Activated CD4-positive, alpha-beta T cell treated with anti-CD3 and anti-CD28 coated beads, Interleukin-2, amount 10 ng/mL, durations not matched to agents 24 days and 14 days (primary cell): Measurements from ENCODE around the gene PIGP. TPM values are rescaled to one million over a fixed set of nuclear protein-coding genes. Genes with fewer than 3 reads are reported as not detected.
"Not testable (repeated sequence)": the region's sequence is repeated elsewhere in the genome, so short reads cannot be mapped to it uniquely, and the experiment has no call there.

Experiments
- DNase-seq: peaks from one replicate; pipeline ENCODE4 v3.0.0; 2022
- H3K27ac Mint-ChIP-seq: one replicate; pipeline ENCODE4 v1.8.0; 2022; ENCODE audit warnings: mild to moderate bottlenecking, mixed read lengths
- H3K27me3 Mint-ChIP-seq: one replicate; pipeline ENCODE4 v1.8.0; 2022; ENCODE audit warnings: mixed read lengths
- H3K36me3 Mint-ChIP-seq: one replicate; pipeline ENCODE4 v1.8.0; 2022; ENCODE audit warnings: low read depth, mild to moderate bottlenecking, mixed read lengths
- H3K4me1 Mint-ChIP-seq: one replicate; pipeline ENCODE4 v1.8.0; 2021; ENCODE audit warnings: mixed read lengths
- H3K4me3 Mint-ChIP-seq: one replicate; pipeline ENCODE4 v1.8.0; 2022; ENCODE audit warnings: mild to moderate bottlenecking, moderate library complexity, mixed read lengths
- H3K9me3 Mint-ChIP-seq: one replicate; pipeline ENCODE4 v1.8.0; 2021; ENCODE audit warnings: mixed read lengths
- intact Hi-C: fragments of 100-400 bp; cut with micrococcal nuclease; formaldehyde crosslinking; loops from one replicate; pipeline ENCODE4 v1.15.1; 2023
- total RNA-seq: library from RNA; stranded (reverse); gene quantifications from 2 replicates; pipeline ENCODE4 v1.2.3, GENCODE V29; 2022

PIGP gene
- 19.0 and 19.4 TPM in 2 replicates for total RNA-seq

GRCh38 chr21:37072988-37073416 is at the start of gene PIGP, which contains the start of gene TTC3:
Gene PIGP (minus strand): TSS chr21:37073071. CDS start chr21:37072515, 556 bp downstream.
Gene TTC3 (plus strand): TSS chr21:37073254. CDS start chr21:37087258, 14,004 bp downstream.
- Mint-ChIP-seq H3K4me1 (peaks cover 33% of the 10 kb centered on the region), H3K9me3 (no peaks in the 10 kb centered on the region), H3K27ac (peak within 1 kb of the TSS; percentile 96), H3K36me3 (peaks cover 23% of the 10 kb centered on the region), H3K4me3 (peak within 1 kb of the TSS; percentile 94), H3K27me3 (peaks cover 5% of the 10 kb centered on the region)
- peak; percentile 99 for DNase-seq
- intact Hi-C loops: loop anchor here (1.0 to 10.0 kb wide), 7 partner anchors 84 to 492 kb away; partner anchors contain the start of genes DYRK1A, HLCS and VPS26C

GRCh38 chr21:37119421-37120218 is 46.7 kb upstream of the PIGP start:
- Mint-ChIP-seq H3K4me3 (peak overlapping the region; percentile 21), H3K27me3 (no peaks in the 10 kb centered on the region), H3K36me3 (peaks cover 20% of the 10 kb centered on the region), H3K27ac (peak overlapping the region; percentile 56), H3K4me1 (peaks cover 20% of the 10 kb centered on the region), H3K9me3 (no peaks in the 10 kb centered on the region)
- intact Hi-C loops: no loop called here
- DNase-seq: no peak

GRCh38 chr21:37118187-37118826 is 45.4 kb upstream of the PIGP start:
- no peaks in the 10 kb centered on the region for H3K9me3 Mint-ChIP-seq
- H3K4me1 Mint-ChIP-seq: peaks cover 20% of the 10 kb centered on the region
- H3K27ac Mint-ChIP-seq: no peak overlapping the region
- intact Hi-C loops: no loop called here
- H3K36me3 Mint-ChIP-seq: peaks cover 20% of the 10 kb centered on the region
- DNase-seq: no peak
- H3K4me3 Mint-ChIP-seq: no peak overlapping the region
- H3K27me3 Mint-ChIP-seq: no peaks in the 10 kb centered on the region

GRCh38 chr21:37117204-37117603 is 44.3 kb upstream of the PIGP start:
- Mint-ChIP-seq H3K9me3 (no peaks in the 10 kb centered on the region), H3K27me3 (no peaks in the 10 kb centered on the region), H3K4me1 (peaks cover 20% of the 10 kb centered on the region), H3K27ac (no peak overlapping the region), H3K4me3 (no peak overlapping the region), H3K36me3 (peaks cover 18% of the 10 kb centered on the region)
- DNase-seq: no peak
- intact Hi-C loops: no loop called here

- H3K4me3 Mint-ChIP-seq, H3K27ac Mint-ChIP-seq, H3K9me3 Mint-ChIP-seq, DNase-seq, H3K27me3 Mint-ChIP-seq, intact Hi-C loops: not testable (repeated sequence)
- Mint-ChIP-seq H3K4me1 (peaks cover 20% of the 10 kb centered on the region), H3K36me3 (peaks cover 20% of the 10 kb centered on the region)
Observed at GRCh38 chr21:37116459-37116858, 43.6 kb upstream of the PIGP start.

- DNase-seq, H3K27ac Mint-ChIP-seq, H3K4me3 Mint-ChIP-seq, intact Hi-C loops, H3K27me3 Mint-ChIP-seq: not testable (repeated sequence)
- Mint-ChIP-seq H3K36me3 (peaks cover 25% of the 10 kb centered on the region), H3K9me3 (peaks cover 11% of the 10 kb centered on the region), H3K4me1 (peaks cover 12% of the 10 kb centered on the region)
Observed at GRCh38 chr21:37114301-37114700, 41.4 kb upstream of the PIGP start.

- intact Hi-C loops, H3K4me3 Mint-ChIP-seq, H3K27me3 Mint-ChIP-seq, H3K4me1 Mint-ChIP-seq, DNase-seq, H3K27ac Mint-ChIP-seq: not testable (repeated sequence)
- Mint-ChIP-seq H3K9me3 (peaks cover 19% of the 10 kb centered on the region), H3K36me3 (peaks cover 38% of the 10 kb centered on the region)
Observed at GRCh38 chr21:37111029-37111428, 38.2 kb upstream of the PIGP start.

- Mint-ChIP-seq H3K27ac (no peak overlapping the region), H3K36me3 (peaks cover 34% of the 10 kb centered on the region), H3K9me3 (peaks cover 25% of the 10 kb centered on the region), H3K4me3 (no peak overlapping the region), H3K27me3 (no peaks in the 10 kb centered on the region), H3K4me1 (no peaks in the 10 kb centered on the region)
- intact Hi-C loops: no loop called here
- DNase-seq: no peak
Observed at GRCh38 chr21:37106998-37107397, 34.1 kb upstream of the PIGP start.

GRCh38 chr21:37102746-37103145 is 29.9 kb upstream of the PIGP start:
- DNase-seq, intact Hi-C loops: not testable (repeated sequence)

GRCh38 chr21:37101384-37101783 is 28.5 kb upstream of the PIGP start:
- Mint-ChIP-seq H3K27me3 (no peaks in the 10 kb centered on the region), H3K9me3 (peaks cover 6% of the 10 kb centered on the region), H3K36me3 (peaks cover 25% of the 10 kb centered on the region), H3K27ac (no peak overlapping the region), H3K4me3 (no peak overlapping the region), H3K4me1 (no peaks in the 10 kb centered on the region)
- intact Hi-C loops: no loop called here
- no peak for DNase-seq

More at GRCh38 chr21:37102746-37103145, 29.9 kb upstream of the PIGP start:
- not testable (repeated sequence) for H3K4me3 Mint-ChIP-seq, H3K27me3 Mint-ChIP-seq, H3K4me1 Mint-ChIP-seq, H3K27ac Mint-ChIP-seq
- Mint-ChIP-seq H3K36me3 (peaks cover 30% of the 10 kb centered on the region), H3K9me3 (peaks cover 10% of the 10 kb centered on the region)

- DNase-seq: no peak
Observed at GRCh38 chr21:37100316-37100715, 27.4 kb upstream of the PIGP start.

GRCh38 chr21:37098751-37099150 is 25.9 kb upstream of the PIGP start:
- Mint-ChIP-seq H3K4me3 (no peak overlapping the region), H3K27ac (no peak overlapping the region), H3K27me3 (no peaks in the 10 kb centered on the region), H3K9me3 (peaks cover 3% of the 10 kb centered on the region), H3K36me3 (peaks cover 27% of the 10 kb centered on the region), H3K4me1 (no peaks in the 10 kb centered on the region)
- intact Hi-C loops: no loop called here
- no peak for DNase-seq

More at GRCh38 chr21:37100316-37100715, 27.4 kb upstream of the PIGP start:
- H3K4me3 Mint-ChIP-seq: no peak overlapping the region
- no peaks in the 10 kb centered on the region for H3K27me3 Mint-ChIP-seq
- H3K27ac Mint-ChIP-seq: no peak overlapping the region
- peaks cover 6% of the 10 kb centered on the region for H3K9me3 Mint-ChIP-seq
- intact Hi-C loops: no loop called here
- peaks cover 27% of the 10 kb centered on the region for H3K36me3 Mint-ChIP-seq
- no peaks in the 10 kb centered on the region for H3K4me1 Mint-ChIP-seq

- Mint-ChIP-seq H3K9me3 (no peaks in the 10 kb centered on the region), H3K36me3 (peaks cover 33% of the 10 kb centered on the region), H3K27me3 (no peaks in the 10 kb centered on the region), H3K27ac (no peak overlapping the region), H3K4me1 (no peaks in the 10 kb centered on the region), H3K4me3 (no peak overlapping the region)
- intact Hi-C loops: no loop called here
- no peak for DNase-seq
Observed at GRCh38 chr21:37095821-37096220, 22.9 kb upstream of the PIGP start.

- H3K27ac Mint-ChIP-seq: no peak overlapping the region
- no peak for DNase-seq
- no peaks in the 10 kb centered on the region for H3K27me3 Mint-ChIP-seq
- no peaks in the 10 kb centered on the region for H3K9me3 Mint-ChIP-seq
- intact Hi-C loops: no loop called here
- no peak overlapping the region for H3K4me3 Mint-ChIP-seq
- no peaks in the 10 kb centered on the region for H3K4me1 Mint-ChIP-seq
- peaks cover 31% of the 10 kb centered on the region for H3K36me3 Mint-ChIP-seq
Observed at GRCh38 chr21:37093977-37094376, 21.1 kb upstream of the PIGP start.
